RWPE1 (cell line): Measurements from ENCODE around the gene TRAPPC5.

Source experiments
- CTCF ChIA-PET: fragments of 350-600 bp; sonication (Branson Sonifier 250); formaldehyde crosslinking; extraction: SDS; loops from one replicate; lab custom pipeline; 2021; lab: Yijun Ruan, JAX
- POLR2A ChIA-PET: fragments of 400-600 bp; formaldehyde crosslinking; extraction: SDS; loops from one replicate; lab custom pipeline; 2020; ENCODE audit warnings: antibody characterized with exemption; ENCODE audit not compliant: low non-redundant PET; lab: Yijun Ruan, JAX
- DNase-seq: peaks from one replicate; pipeline ENCODE4 v3.0.0; 2012; ENCODE audit warnings: low spot score
- H3K27ac ChIP-seq: fragments of 450-650 bp; 2 replicates; pipeline ENCODE4 v1.5.1; 2017
- TF ChIP-seq, protein P1 (sequence below): fragments of 450-650 bp; conservative IDR thresholded peaks from 2 replicates; pipeline ENCODE4 v1.5.1; 2017; ENCODE audit warnings: low read depth, mild to moderate bottlenecking

TRAPPC5 gene

GRCh38 chr19:7701654-7702457 lies 21.2 kb downstream of the TRAPPC5 start, which contains the start of gene FCER2:
Gene FCER2 (minus strand): TSS chr19:7702131. CDS start chr19:7699760, 2,371 bp downstream.
- CTCF ChIA-PET: interaction anchor here (0.7 kb wide), 1 partner anchor 45 kb away, joined by 3 read pairs; no protein-coding TSS in a partner anchor
- no peak within 1 kb of the TSS for H3K27ac ChIP-seq
- no peak for DNase-seq
- POLR2A ChIA-PET: interaction anchor here (0.5 kb wide), 1 partner anchor 111 kb away, joined by 5 read pairs; no protein-coding TSS in a partner anchor
- TF ChIP-seq, protein P1, sequence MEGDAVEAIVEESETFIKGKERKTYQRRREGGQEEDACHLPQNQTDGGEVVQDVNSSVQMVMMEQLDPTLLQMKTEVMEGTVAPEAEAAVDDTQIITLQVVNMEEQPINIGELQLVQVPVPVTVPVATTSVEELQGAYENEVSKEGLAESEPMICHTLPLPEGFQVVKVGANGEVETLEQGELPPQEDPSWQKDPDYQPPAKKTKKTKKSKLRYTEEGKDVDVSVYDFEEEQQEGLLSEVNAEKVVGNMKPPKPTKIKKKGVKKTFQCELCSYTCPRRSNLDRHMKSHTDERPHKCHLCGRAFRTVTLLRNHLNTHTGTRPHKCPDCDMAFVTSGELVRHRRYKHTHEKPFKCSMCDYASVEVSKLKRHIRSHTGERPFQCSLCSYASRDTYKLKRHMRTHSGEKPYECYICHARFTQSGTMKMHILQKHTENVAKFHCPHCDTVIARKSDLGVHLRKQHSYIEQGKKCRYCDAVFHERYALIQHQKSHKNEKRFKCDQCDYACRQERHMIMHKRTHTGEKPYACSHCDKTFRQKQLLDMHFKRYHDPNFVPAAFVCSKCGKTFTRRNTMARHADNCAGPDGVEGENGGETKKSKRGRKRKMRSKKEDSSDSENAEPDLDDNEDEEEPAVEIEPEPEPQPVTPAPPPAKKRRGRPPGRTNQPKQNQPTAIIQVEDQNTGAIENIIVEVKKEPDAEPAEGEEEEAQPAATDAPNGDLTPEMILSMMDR: no peak

DNA sequence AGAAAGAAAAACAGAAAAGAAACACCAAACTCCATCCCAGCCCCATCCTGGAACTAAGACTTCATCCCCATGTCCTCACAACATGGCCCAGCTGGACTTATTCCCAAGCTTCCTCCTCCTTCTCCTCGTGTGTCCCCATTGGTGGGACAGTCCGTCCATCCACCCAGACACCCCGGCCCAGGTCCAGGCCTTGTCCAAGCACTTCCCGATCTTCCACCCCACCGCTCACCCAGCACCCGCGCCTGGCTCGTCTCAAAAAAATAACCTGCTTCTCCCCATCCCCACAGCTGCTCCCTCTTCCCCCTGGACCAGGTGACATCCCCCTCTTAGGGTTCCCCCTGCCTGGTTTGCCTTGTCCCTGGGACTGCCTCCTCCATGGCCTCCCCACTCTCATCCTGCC lies 22.7 kb downstream of the TRAPPC5 start:
- no peak overlapping the region for H3K27ac ChIP-seq
- ChIA-PET CTCF (interaction anchor here (0.6 to 0.7 kb wide), 2 partner anchors 96 to 349 kb away, joined by 3 to 4 read pairs; no protein-coding TSS in a partner anchor), POLR2A (no interaction called here)
- no peak for DNase-seq
- TF ChIP-seq, protein P1: no peak

- DNase-seq: no peak
- ChIA-PET POLR2A (no interaction called here), CTCF (no interaction called here)
- no peak overlapping the region for H3K27ac ChIP-seq
- TF ChIP-seq, protein P1: no peak
Observed at GRCh38 chr19:7704280-7705060, 23.8 kb downstream of the TRAPPC5 start.

DNA sequence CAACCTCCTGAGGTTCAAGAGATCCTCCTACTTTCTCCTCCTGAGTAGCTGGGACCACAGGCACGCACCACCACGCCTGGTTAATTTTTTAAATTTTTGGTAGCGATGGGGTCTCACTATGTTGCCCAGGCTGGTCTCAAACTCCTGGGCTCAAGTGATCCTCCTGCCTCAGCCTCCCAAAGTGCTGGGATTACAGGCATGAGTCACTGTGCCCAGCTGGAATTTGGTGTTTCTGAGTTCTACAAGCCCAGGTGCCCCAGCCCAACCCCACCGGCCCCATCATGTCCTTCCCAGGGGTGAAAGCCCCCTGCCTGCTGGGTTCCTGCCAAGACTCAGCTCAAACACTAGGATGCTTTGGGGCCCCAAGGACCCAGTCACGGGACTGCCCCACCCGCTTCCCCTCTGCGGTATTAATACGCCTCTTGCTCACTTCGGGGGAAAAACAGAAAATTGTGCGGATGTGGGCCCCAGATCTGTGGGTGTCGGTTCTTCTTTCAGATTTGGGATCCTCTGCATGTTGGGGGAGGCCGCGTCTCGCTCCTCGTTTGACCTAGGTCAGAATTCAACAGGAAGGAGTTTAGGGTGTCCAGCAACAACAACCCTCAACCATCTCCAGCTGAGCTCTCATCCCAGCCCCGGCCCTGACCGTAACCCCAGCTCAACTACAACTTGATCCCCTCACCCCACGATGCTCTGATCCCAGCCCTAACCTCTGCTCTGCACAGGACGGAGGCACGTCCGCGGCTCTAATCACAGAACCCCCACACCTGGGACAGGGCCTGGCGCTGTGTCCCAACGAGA lies 25.0 kb downstream of the TRAPPC5 start:
- no peak overlapping the region for H3K27ac ChIP-seq
- CTCF ChIA-PET: no interaction called here
- TF ChIP-seq, protein P1: no peak
- POLR2A ChIA-PET: no interaction called here
- no peak for DNase-seq

DNA sequence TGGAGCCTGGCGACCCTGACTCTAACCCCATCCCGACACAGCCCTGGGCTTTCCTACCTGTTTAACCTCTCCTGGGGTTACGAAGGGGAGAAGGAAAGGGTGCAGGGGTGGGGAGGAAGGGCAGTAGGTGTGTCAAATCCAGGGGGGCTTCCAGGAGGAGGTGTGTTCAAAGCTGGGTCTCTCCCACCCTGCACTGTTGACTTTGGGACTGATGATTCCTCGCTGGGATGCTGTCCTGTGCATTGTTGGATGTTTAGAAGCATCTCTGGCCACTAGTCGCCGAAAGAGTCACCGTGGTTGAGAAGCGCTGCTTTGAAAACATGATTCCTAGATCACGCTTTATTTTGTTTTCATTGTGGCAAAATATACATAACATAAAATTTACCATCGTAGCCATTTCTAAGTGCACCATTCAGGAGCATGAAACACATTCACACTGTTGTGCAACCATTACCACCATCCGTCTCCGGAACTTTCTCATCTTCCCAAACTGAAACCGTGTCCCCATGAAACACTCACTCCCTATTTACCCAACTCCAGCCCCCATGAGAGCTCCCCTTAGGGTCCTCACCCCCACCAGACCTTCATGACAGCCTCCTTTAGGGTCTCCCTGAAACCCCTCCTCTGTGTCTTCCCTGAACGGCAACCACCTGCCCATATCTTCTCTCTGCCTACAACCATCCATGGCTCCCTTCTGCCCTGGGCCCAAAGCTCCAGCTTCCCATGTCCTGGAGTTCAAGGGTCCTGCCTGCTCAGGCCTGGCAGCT lies 25.7 kb downstream of the TRAPPC5 start:
- DNase-seq: no peak
- POLR2A ChIA-PET: no interaction called here
- TF ChIP-seq, protein P1: no peak
- no peak overlapping the region for H3K27ac ChIP-seq
- CTCF ChIA-PET: interaction anchor here (1.0 kb wide), 1 partner anchor 25 kb away, joined by 3 read pairs; the partner anchor contains the start of gene TRAPPC5
